Measurements from ENCODE around the gene NAA50. TPM values are rescaled to one million over a fixed set of nuclear protein-coding genes. Genes with fewer than 3 reads are reported as not detected.

Gene NAA50
- total and polyA plus RNA-seq, 2 experiments from 2014 or later = 64.3 to 124 TPM

- no peak for DNase-seq (ENCODE audit: low spot score)
- no peak overlapping the region for H3K4me3 ChIP-seq
- peaks cover 3% of the 10 kb centered on the region for H3K36me3 ChIP-seq (replicated peaks; ENCODE audit: insufficient read depth, low read depth)
- H3K79me2 ChIP-seq = no peaks in the 10 kb centered on the region
- H3K9me2 ChIP-seq (replicated peaks; ENCODE audit: insufficient read depth) = no peaks in the 10 kb centered on the region
- H2AFZ ChIP-seq = no peak overlapping the region
- TF ChIP-seq CTCF (IDR thresholded peaks at IDR 0.05; ENCODE audit: poor library complexity) = no peak
- no peak for TF ChIP-seq EZH2phosphoT487 (IDR thresholded peaks at IDR 0.05; ENCODE audit: low read depth, severe bottlenecking, unreplicated experiment)
- no peak for TF ChIP-seq EZH2 (IDR thresholded peaks at IDR 0.05; ENCODE audit: borderline replicate concordance)
- H3K4me1 ChIP-seq (ENCODE audit: insufficient read depth) = no peaks in the 10 kb centered on the region
- no peak overlapping the region for H3K27ac ChIP-seq
- no peaks in the 10 kb centered on the region for H4K20me1 ChIP-seq (ENCODE audit: insufficient read depth, poor library complexity, severe bottlenecking)
- no peaks in the 10 kb centered on the region for H3K9me3 ChIP-seq (ENCODE audit: low read depth)
- H3K4me2 ChIP-seq = no peak overlapping the region
- no peaks in the 10 kb centered on the region for H3K27me3 ChIP-seq
These were observed 45.3 kb upstream of the NAA50 start for GRCh38 chr3:113791381-113791780.

GRCh38 chr3:113783980-113784379 is 37.9 kb upstream of the NAA50 start:
- Histone ChIP-seq H3K79me2 (no peaks in the 10 kb centered on the region), H3K9me2 (replicated peaks; ENCODE audit: insufficient read depth) (no peaks in the 10 kb centered on the region), H2AFZ (no peak overlapping the region), H3K4me3 (no peak overlapping the region), H3K4me2 (no peak overlapping the region), H4K20me1 (ENCODE audit: insufficient read depth, poor library complexity, severe bottlenecking) (no peaks in the 10 kb centered on the region), H3K9me3 (ENCODE audit: low read depth) (no peaks in the 10 kb centered on the region), H3K27ac (no peak overlapping the region), H3K36me3 (replicated peaks; ENCODE audit: insufficient read depth, low read depth) (no peaks in the 10 kb centered on the region), H3K27me3 (no peaks in the 10 kb centered on the region), H3K4me1 (ENCODE audit: insufficient read depth) (no peaks in the 10 kb centered on the region)
- 87% methylated on average over 4 of the region's 4 CpGs for WGBS (ENCODE audit: low lambda C conversion rate, missing lambda C conversion rate)
- TF ChIP-seq CTCF (IDR thresholded peaks at IDR 0.05; ENCODE audit: poor library complexity) (no peak), EZH2phosphoT487 (IDR thresholded peaks at IDR 0.05; ENCODE audit: low read depth, severe bottlenecking, unreplicated experiment) (no peak)
- no peak for DNase-seq (ENCODE audit: low spot score)

- no peaks in the 10 kb centered on the region for H3K27me3 ChIP-seq
- no peaks in the 10 kb centered on the region for H3K79me2 ChIP-seq
- H3K4me1 ChIP-seq (ENCODE audit: insufficient read depth) = no peaks in the 10 kb centered on the region
- H2AFZ ChIP-seq = no peak overlapping the region
- no peak for DNase-seq (ENCODE audit: low spot score)
- H3K4me2 ChIP-seq = no peak overlapping the region
- TF ChIP-seq EZH2 (IDR thresholded peaks at IDR 0.05; ENCODE audit: borderline replicate concordance) (no peak), CTCF (IDR thresholded peaks at IDR 0.05; ENCODE audit: poor library complexity) (no peak), EZH2phosphoT487 (IDR thresholded peaks at IDR 0.05; ENCODE audit: low read depth, severe bottlenecking, unreplicated experiment) (no peak)
- no peaks in the 10 kb centered on the region for H3K36me3 ChIP-seq (replicated peaks; ENCODE audit: insufficient read depth, low read depth)
- H3K4me3 ChIP-seq = no peak overlapping the region
- H3K27ac ChIP-seq = no peak overlapping the region
- no peaks in the 10 kb centered on the region for H3K9me3 ChIP-seq (ENCODE audit: low read depth)
- no peaks in the 10 kb centered on the region for H3K9me2 ChIP-seq (replicated peaks; ENCODE audit: insufficient read depth)
- H4K20me1 ChIP-seq (ENCODE audit: insufficient read depth, poor library complexity, severe bottlenecking) = no peaks in the 10 kb centered on the region
These were observed 37.4 kb upstream of the NAA50 start for GRCh38 chr3:113783463-113783862.

GRCh38 chr3:113776564-113776963 is 30.5 kb upstream of the NAA50 start:
- TF ChIP-seq CTCF (IDR thresholded peaks at IDR 0.05; ENCODE audit: poor library complexity) = no peak
- TF ChIP-seq EZH2 (IDR thresholded peaks at IDR 0.05; ENCODE audit: borderline replicate concordance) = no peak
- TF ChIP-seq EZH2phosphoT487 (IDR thresholded peaks at IDR 0.05; ENCODE audit: low read depth, severe bottlenecking, unreplicated experiment) = no peak
- no peak for DNase-seq (ENCODE audit: low spot score)
- Histone ChIP-seq H3K27me3 (no peaks in the 10 kb centered on the region), H3K27ac (no peak overlapping the region), H3K36me3 (replicated peaks; ENCODE audit: insufficient read depth, low read depth) (no peaks in the 10 kb centered on the region), H3K4me3 (no peak overlapping the region), H3K4me2 (no peak overlapping the region), H4K20me1 (ENCODE audit: insufficient read depth, poor library complexity, severe bottlenecking) (no peaks in the 10 kb centered on the region), H2AFZ (no peak overlapping the region), H3K9me2 (replicated peaks; ENCODE audit: insufficient read depth) (no peaks in the 10 kb centered on the region), H3K9me3 (ENCODE audit: low read depth) (no peaks in the 10 kb centered on the region), H3K4me1 (ENCODE audit: insufficient read depth) (peaks cover 10% of the 10 kb centered on the region), H3K79me2 (peaks cover 39% of the 10 kb centered on the region)
- WGBS (ENCODE audit: low lambda C conversion rate, missing lambda C conversion rate) = 75% methylated on average over 3 of the region's 3 CpGs
